Vagina (tissue), 2 donors: ENCODE results near the gene FBXO42. TPM values are rescaled to one million over a fixed set of nuclear protein-coding genes. Genes with fewer than 3 reads are reported as not detected.
A peak's percentile ranks its signal among the peaks of the same experiment; 100 is the strongest.

Source experiments
- DNase-seq, 2 donors: peaks; one replicate each; pipeline ENCODE4 v3.0.0-alpha.2; 2017; ENCODE audit errors: extremely low spot score in 2 of 2
- H3K27ac ChIP-seq: fragments of 200-600 bp; sonication (generic); one replicate; pipeline ENCODE4 v1.5.1; 2019
- H3K27me3 ChIP-seq: fragments of 200-600 bp; sonication (generic); one replicate; pipeline ENCODE4 v1.5.1; 2019
- H3K36me3 ChIP-seq, 2 donors: fragments of 200-600 bp; sonication (generic); one replicate each; pipeline ENCODE4 v1.5.1; 2017 to 2019
- H3K4me1 ChIP-seq: fragments of 200-600 bp; sonication (generic); one replicate; pipeline ENCODE4 v1.5.1; 2019
- H3K4me3 ChIP-seq, 2 donors: fragments of 200-600 bp; sonication (generic); 1 replicate in 1 of 2; 2 replicates in 1 of 2; pipeline ENCODE4 v1.5.1; 2016 to 2019
- H3K9me3 ChIP-seq: fragments of 200-600 bp; sonication (generic); one replicate; pipeline ENCODE4 v1.5.1; 2019
- CTCF ChIP-seq, 3 experiments: fragments of 450-650 bp in 2 of 3; fragments of 200-600 bp in 1 of 3; sonication (generic) in 1 of 3; IDR thresholded peaks; one replicate each; pipeline ENCODE4 v1.5.1; 2017 to 2019; ENCODE audit warnings: antibody characterized with exemption in 3 of 3, mild to moderate bottlenecking in 2 of 3, moderate library complexity in 2 of 3
- POLR2A ChIP-seq, 2 donors: fragments of 450-650 bp; IDR thresholded peaks; one replicate each; pipeline ENCODE4 v1.6.1; 2017; ENCODE audit warnings: antibody characterized with exemption in 2 of 2, mild to moderate bottlenecking in 2 of 2, moderate library complexity in 2 of 2
- POLR2AphosphoS5 ChIP-seq, 2 donors: sonication (generic); formaldehyde crosslinking; IDR thresholded peaks; one replicate each; pipeline ENCODE4 v1.9.0; 2017; ENCODE audit warnings: antibody characterized with exemption in 2 of 2, mild to moderate bottlenecking in 2 of 2, low read depth in 1 of 2; ENCODE audit not compliant: insufficient read depth in 1 of 2
- intact Hi-C: fragments of 100-400 bp; cut with DNase I; formaldehyde crosslinking; loops from one replicate; pipeline ENCODE4 v1.15.1; 2023
- total RNA-seq: library from RNA; depleted of rRNA; stranded (reverse); fragments of >200 nt; gene quantifications from one replicate; pipeline ENCODE4 v1.2.3, GENCODE V29; 2016

The FBXO42 gene
- total RNA-seq, 1 donor from 2014 or later = 24.8 TPM

DNA sequence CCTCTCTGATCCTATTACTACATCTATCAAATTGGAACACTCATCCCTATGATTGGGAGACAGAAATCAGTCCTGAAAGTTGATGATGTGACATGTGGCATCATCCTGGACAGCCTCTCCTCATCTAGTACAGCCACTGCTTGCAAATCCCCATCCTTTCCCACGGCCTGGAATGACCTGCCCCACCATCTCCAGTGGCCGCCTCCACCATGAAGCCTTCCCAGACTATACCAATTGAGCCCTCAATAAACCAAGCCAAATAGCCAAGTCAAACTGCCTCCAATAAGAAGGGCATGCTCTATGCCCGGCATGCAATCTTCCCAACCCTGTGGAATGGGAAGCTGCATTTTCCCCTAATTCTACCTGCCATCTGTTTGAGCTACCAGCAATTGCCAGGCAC is 139.3 kb downstream of the FBXO42 start:
- Histone ChIP-seq H3K36me3 (no peaks in the 10 kb centered on the region), H3K27me3 (no peaks in the 10 kb centered on the region), H3K4me3 (no peak overlapping the region), H3K27ac (peak overlapping the region; percentile 45), H3K4me1 (peaks cover 57% of the 10 kb centered on the region), H3K9me3 (no peaks in the 10 kb centered on the region)
- no peak for DNase-seq
- TF ChIP-seq POLR2AphosphoS5 (IDR thresholded peaks at IDR 0.05; ENCODE audit: insufficient read depth in 1 of 2, low read depth in 1 of 2) (no peak), POLR2A (IDR thresholded peaks at IDR 0.05) (no peak), CTCF (IDR thresholded peaks at IDR 0.05) (no peak)
- intact Hi-C loops = no loop called here

DNA sequence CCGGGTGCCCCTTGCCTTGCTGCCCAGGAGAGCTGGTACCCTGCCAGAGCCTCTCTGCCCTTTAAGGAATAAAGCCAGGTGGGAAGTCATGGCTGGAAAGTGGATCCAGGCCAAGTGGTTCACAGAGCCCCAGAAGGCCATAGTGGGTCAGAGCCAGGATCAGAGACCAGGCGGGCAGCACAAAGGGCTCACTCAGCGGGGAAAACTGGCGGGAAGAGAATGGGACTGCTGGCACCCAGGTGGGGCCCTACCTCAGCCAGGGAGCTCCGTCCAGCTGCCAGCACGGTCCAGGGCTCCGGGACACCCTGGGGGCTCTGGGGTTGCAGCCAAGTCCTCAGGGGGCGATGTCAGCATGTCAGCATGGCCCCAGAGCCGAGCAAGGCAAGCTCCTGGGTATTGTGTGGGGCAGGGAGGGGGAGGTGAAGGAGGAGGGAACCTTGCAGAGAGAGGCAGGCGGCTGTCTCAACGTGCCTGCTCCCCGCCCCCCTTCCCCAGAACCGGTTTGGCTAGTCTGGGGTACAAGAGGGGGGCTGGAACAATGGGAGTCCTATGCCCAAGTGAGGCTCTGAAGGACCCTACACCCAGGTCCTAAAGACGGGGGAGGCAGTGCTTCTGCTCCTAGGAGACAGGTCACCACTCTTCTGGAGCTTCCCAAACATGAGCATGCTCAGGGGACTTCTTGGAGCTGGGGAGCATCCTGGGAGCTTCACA is 139.9 kb downstream of the FBXO42 start, which contains the start of gene ARHGEF19:
TSS of gene ARHGEF19 (minus strand) at position 402 of the 711 bp plus-strand sequence. CDS start 3,598 bp downstream, outside the sequence.
- no peaks in the 10 kb centered on the region for H3K9me3 ChIP-seq
- H3K36me3 ChIP-seq = no peaks in the 10 kb centered on the region
- H3K4me1 ChIP-seq = peaks cover 57% of the 10 kb centered on the region
- peak within 1 kb of the TSS in 1 of 2 donors; percentile 23 for H3K4me3 ChIP-seq
- peak within 1 kb of the TSS; percentile 45 for H3K27ac ChIP-seq
- TF ChIP-seq POLR2A (IDR thresholded peaks at IDR 0.05) (no peak), CTCF (IDR thresholded peaks at IDR 0.05) (no peak), POLR2AphosphoS5 (IDR thresholded peaks at IDR 0.05; ENCODE audit: insufficient read depth in 1 of 2, low read depth in 1 of 2) (peak in 1 of 2 donors; percentile 8)
- H3K27me3 ChIP-seq = no peaks in the 10 kb centered on the region
- intact Hi-C loops = no loop called here
- DNase-seq = no peak

- Histone ChIP-seq H3K27ac (peak overlapping the region; percentile 45), H3K4me3 (peak overlapping the region in 1 of 2 donors; percentile 23), H3K9me3 (no peaks in the 10 kb centered on the region), H3K36me3 (no peaks in the 10 kb centered on the region), H3K4me1 (peaks cover 61% of the 10 kb centered on the region), H3K27me3 (no peaks in the 10 kb centered on the region)
- intact Hi-C loops = no loop called here
- DNase-seq = no peak
- TF ChIP-seq POLR2AphosphoS5 (IDR thresholded peaks at IDR 0.05; ENCODE audit: insufficient read depth in 1 of 2, low read depth in 1 of 2) = no peak
- TF ChIP-seq CTCF (IDR thresholded peaks at IDR 0.05) = no peak
- no peak for TF ChIP-seq POLR2A (IDR thresholded peaks at IDR 0.05)
Measured at GRCh38 chr1:16211824-16212223, 140.5 kb downstream of the FBXO42 start.

DNA sequence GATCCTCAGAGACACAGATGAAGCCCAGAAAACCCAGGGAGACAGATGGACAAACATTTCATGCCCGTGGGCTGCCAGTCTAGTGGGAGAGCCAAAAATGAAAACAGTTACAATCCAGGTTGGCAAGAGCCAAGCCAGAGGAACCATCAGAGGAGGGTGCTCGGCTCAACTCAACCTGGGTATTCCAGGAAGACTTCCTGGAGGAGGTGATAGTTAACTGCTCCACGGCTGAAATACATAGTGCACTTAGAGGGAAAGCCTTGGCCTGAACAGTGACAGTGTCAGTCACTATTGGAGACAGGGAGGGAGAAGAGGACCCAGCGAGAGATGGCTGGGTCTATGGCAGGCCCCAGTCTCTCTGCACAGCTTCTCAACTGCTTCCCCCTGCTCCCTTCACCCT is 141.7 kb downstream of the FBXO42 start:
- H3K27me3 ChIP-seq = no peaks in the 10 kb centered on the region
- H3K9me3 ChIP-seq = no peaks in the 10 kb centered on the region
- H3K4me3 ChIP-seq = no peak overlapping the region
- H3K4me1 ChIP-seq = peaks cover 58% of the 10 kb centered on the region
- no peak overlapping the region for H3K27ac ChIP-seq
- no peaks in the 10 kb centered on the region for H3K36me3 ChIP-seq
- intact Hi-C loops = no loop called here
- no peak for DNase-seq
- no peak for TF ChIP-seq POLR2A (IDR thresholded peaks at IDR 0.05)
- no peak for TF ChIP-seq POLR2AphosphoS5 (IDR thresholded peaks at IDR 0.05; ENCODE audit: insufficient read depth in 1 of 2, low read depth in 1 of 2)
- TF ChIP-seq CTCF (IDR thresholded peaks at IDR 0.05) = no peak

DNA sequence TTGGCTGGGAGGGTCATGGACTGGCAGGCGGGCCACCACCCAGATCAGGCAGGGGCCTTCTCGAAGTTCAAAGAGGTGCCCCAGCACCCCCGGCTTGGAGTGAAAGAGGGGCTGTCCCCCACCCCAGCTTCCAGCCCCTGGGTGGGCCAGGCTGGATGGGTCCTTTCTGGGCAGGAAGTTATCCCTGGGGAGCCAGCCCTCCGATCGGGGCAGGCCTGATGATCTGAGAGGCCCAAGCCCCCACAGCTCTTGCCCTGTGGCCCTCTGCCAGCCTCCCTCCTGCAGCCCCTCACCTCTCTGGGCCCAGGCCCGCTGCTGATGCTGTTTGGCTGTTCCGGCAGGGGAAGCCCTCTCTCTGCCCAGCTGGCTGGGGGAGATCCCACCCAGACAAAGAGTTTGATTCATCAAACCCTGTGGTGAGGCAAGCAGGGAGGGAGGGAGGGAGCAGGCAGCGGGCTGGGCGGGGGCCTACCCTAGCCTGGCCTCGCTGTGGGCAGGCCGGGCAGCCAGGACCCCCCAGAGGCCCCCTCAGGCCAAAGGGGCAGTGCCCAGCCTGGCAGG is 142.4 kb downstream of the FBXO42 start:
- Histone ChIP-seq H3K27ac (peak overlapping the region; percentile 2), H3K36me3 (no peaks in the 10 kb centered on the region), H3K4me3 (no peak overlapping the region), H3K4me1 (peaks cover 59% of the 10 kb centered on the region), H3K27me3 (no peaks in the 10 kb centered on the region), H3K9me3 (no peaks in the 10 kb centered on the region)
- intact Hi-C loops = loop anchor here (5.0 kb wide), 1 partner anchor 152 kb away; no protein-coding TSS in a partner anchor
- TF ChIP-seq CTCF (IDR thresholded peaks at IDR 0.05) = no peak
- TF ChIP-seq POLR2AphosphoS5 (IDR thresholded peaks at IDR 0.05; ENCODE audit: insufficient read depth in 1 of 2, low read depth in 1 of 2) = no peak
- TF ChIP-seq POLR2A (IDR thresholded peaks at IDR 0.05) = no peak
- DNase-seq = no peak
